Endothelial cell (in vitro differentiated cells): ENCODE measurements around the gene TREH. TPM values are rescaled to one million over a fixed set of nuclear protein-coding genes. Genes with fewer than 3 reads are reported as not detected.

Source experiments
- DNase-seq: peaks from one replicate; pipeline ENCODE4 v3.0.0; 2021; ENCODE audit warnings: low spot score
- H3K27ac Mint-ChIP-seq: one replicate; pipeline ENCODE4 v1.8.0; 2021; ENCODE audit warnings: mixed read lengths, inconsistent platforms; ENCODE audit not compliant: unreplicated experiment
- H3K27me3 Mint-ChIP-seq: one replicate; pipeline ENCODE4 v1.8.0; 2021; ENCODE audit warnings: mild to moderate bottlenecking, moderate library complexity, mixed read lengths, inconsistent platforms; ENCODE audit not compliant: unreplicated experiment
- H3K36me3 Mint-ChIP-seq: one replicate; pipeline ENCODE4 v1.8.0; 2021; ENCODE audit warnings: mild to moderate bottlenecking, low read depth, mixed read lengths, inconsistent platforms; ENCODE audit not compliant: unreplicated experiment
- H3K4me1 Mint-ChIP-seq: one replicate; pipeline ENCODE4 v1.8.0; 2021; ENCODE audit warnings: mild to moderate bottlenecking, mixed read lengths, inconsistent platforms; ENCODE audit not compliant: unreplicated experiment
- H3K4me3 Mint-ChIP-seq: one replicate; pipeline ENCODE4 v1.8.0; 2021; ENCODE audit warnings: mild to moderate bottlenecking, mixed read lengths, inconsistent platforms; ENCODE audit not compliant: unreplicated experiment
- H3K9me3 Mint-ChIP-seq: one replicate; pipeline ENCODE4 v1.8.0; 2021; ENCODE audit warnings: mixed read lengths, inconsistent platforms; ENCODE audit not compliant: unreplicated experiment
- CTCF ChIP-seq: fragments of 200-600 bp; sonication (generic); IDR thresholded peaks from one replicate; pipeline ENCODE4 v1.5.0; 2021; ENCODE audit warnings: antibody characterized with exemption; ENCODE audit not compliant: unreplicated experiment
- total RNA-seq: library from RNA; stranded (reverse); fragmentation: NEBNext Ultra II Directional; extraction: Animal tissue kit (Norgen Biotek cat#: 25700); gene quantifications from one replicate; pipeline ENCODE4 v1.2.1, GENCODE V29; 2021; ENCODE audit not compliant: unreplicated experiment

Gene TREH
- total RNA-seq, 1 donor from 2014 or later: not detected

DNA sequence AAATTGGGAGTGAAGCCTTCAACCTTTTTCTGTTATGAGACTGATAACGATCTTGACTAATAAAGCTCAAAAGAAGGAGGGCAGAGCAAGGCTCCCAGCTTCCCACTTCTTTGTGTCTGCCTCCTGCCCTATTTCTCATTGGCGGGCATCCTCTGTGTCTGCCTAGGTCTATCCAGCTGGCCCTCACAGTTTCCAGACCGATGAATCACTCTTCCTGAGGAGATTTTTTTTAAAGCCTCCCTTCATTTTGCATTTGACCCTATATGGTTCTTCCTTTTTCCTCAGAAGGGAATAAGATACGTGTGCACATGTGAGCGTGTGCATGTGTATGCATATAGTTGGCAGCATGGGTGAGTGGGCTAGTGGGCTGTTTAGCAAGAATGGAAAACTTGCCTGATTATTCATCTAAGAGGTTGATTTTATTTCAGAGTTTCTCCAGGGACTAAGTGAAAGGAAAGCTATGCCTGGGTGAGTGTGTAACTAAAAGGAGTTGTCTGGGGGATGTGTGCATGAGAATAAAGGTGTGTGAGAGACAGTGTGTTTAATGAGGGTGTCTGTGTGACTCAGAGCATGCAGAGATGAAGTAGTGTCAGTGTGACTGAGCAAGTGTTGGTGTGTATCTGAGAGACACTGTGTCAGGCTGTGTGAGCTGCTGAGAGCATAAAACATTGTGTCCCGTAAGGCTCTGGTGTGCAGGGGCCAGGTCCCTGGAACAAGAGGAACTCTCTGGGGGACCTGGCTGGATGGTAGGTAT lies 59.8 kb downstream of the TREH start:
- DNase-seq: no peak
- H3K4me1 Mint-ChIP-seq: peaks cover 33% of the 10 kb centered on the region
- peak overlapping the region; percentile 2 for H3K27ac Mint-ChIP-seq
- no peaks in the 10 kb centered on the region for H3K9me3 Mint-ChIP-seq
- H3K27me3 Mint-ChIP-seq: peaks cover 20% of the 10 kb centered on the region
- peak overlapping the region; percentile 8 for H3K4me3 Mint-ChIP-seq
- no peak for TF ChIP-seq CTCF
- H3K36me3 Mint-ChIP-seq: peaks cover 24% of the 10 kb centered on the region

GRCh38 chr11:118618991-118619375 lies 60.5 kb downstream of the TREH start:
- peaks cover 20% of the 10 kb centered on the region for H3K27me3 Mint-ChIP-seq

DNA sequence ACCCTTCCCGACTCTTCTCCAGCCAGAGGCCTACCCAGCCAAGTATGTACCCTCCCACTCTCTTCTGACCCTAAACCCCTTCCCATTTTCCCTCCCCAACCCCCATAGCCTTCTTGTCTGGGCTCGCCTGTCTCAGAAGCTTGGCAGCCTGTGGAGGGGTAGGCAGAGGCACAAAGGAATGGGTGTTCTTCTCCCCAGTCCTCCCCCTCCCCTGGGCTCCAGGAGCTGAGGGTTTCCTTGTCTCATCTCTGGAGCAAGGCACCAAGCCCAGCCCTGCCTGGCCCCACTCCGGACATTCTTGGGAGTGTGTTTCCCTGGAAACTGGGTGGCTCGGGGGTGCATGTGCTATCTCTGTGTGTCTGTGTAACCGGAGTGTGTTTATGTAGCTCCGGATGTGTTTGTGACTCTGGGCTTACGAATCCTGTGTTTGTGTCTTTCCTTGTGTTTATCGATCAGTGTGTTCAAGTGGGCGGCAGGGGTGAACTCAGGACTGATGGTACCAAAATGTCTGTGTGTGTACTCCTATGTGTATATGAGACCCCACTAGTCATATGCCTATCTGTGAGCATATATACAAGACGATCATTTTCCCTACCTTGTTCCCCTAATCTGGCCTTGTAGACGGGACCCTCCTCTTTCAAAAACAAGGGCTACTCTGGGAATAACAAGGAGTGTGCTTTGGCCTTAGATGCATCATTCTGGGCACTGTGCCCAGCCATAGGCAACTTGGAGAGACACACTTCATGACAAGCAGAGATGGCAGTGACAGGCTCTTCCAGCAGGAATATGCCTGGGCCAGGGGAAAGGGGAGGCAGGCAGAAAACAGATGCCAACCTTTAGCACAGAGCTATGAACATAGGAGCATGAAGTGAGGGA lies 61.1 kb downstream of the TREH start:
- Mint-ChIP-seq H3K4me3 (no peak overlapping the region), H3K27ac (no peak overlapping the region), H3K4me1 (peaks cover 33% of the 10 kb centered on the region), H3K27me3 (peaks cover 20% of the 10 kb centered on the region), H3K9me3 (no peaks in the 10 kb centered on the region), H3K36me3 (peaks cover 23% of the 10 kb centered on the region)
- no peak for DNase-seq
- TF ChIP-seq CTCF: no peak

More at GRCh38 chr11:118618991-118619375, 60.5 kb downstream of the TREH start:
- no peak for DNase-seq
- Mint-ChIP-seq H3K36me3 (peaks cover 27% of the 10 kb centered on the region), H3K27ac (no peak overlapping the region), H3K4me1 (peaks cover 33% of the 10 kb centered on the region), H3K9me3 (no peaks in the 10 kb centered on the region), H3K4me3 (no peak overlapping the region)
- TF ChIP-seq CTCF: no peak

DNA sequence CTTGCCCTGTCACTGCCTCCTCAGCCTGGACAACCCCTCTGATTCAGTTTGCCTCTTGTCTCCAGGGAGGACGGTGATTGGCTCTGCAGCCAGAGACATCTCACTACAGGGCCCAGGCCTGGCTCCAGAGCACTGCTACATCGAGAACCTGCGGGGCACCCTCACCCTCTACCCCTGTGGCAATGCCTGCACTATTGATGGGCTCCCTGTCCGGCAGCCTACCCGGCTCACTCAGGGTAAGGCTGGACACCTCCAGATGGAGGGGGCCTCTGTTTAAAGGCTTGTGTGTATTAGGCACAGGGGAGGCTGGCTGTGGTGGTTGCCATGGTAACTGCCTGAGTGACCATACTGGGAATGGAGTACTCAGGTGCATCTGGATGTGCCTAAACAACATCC lies 63.5 kb downstream of the TREH start:
- Mint-ChIP-seq H3K4me3 (no peak overlapping the region), H3K9me3 (no peaks in the 10 kb centered on the region), H3K27ac (peak overlapping the region; percentile 31), H3K4me1 (peaks cover 37% of the 10 kb centered on the region), H3K36me3 (peaks cover 27% of the 10 kb centered on the region), H3K27me3 (peaks cover 19% of the 10 kb centered on the region)
- DNase-seq: no peak
- TF ChIP-seq CTCF: no peak
